Tongue (tissue), 2 donors: ENCODE measurements around the gene NUP133. TPM values are rescaled to one million over a fixed set of nuclear protein-coding genes. Genes with fewer than 3 reads are reported as not detected.
"Not testable (repeated sequence)": the region's sequence is repeated elsewhere in the genome, so short reads cannot be mapped to it uniquely, and the experiment has no call there.

ENCODE experiments used
- DNase-seq: peaks from one replicate; pipeline ENCODE4 v3.0.0-alpha.2; 2015
- total RNA-seq: library from RNA; depleted of rRNA; stranded (reverse); fragments of >200 nt; gene quantifications from one replicate; pipeline ENCODE4 v1.2.3, GENCODE V29; 2014

Gene NUP133
- total RNA-seq, 1 donor from 2014 or later: 41.5 TPM

GRCh38 chr1:229448845-229449244, 59.3 kb downstream of the NUP133 start:
- DNase-seq: no peak

- no peak for DNase-seq
Observed at GRCh38 chr1:229448354-229448753, 59.8 kb downstream of the NUP133 start.

- no peak for DNase-seq
Observed at GRCh38 chr1:229447809-229448252, 60.3 kb downstream of the NUP133 start.

DNA sequence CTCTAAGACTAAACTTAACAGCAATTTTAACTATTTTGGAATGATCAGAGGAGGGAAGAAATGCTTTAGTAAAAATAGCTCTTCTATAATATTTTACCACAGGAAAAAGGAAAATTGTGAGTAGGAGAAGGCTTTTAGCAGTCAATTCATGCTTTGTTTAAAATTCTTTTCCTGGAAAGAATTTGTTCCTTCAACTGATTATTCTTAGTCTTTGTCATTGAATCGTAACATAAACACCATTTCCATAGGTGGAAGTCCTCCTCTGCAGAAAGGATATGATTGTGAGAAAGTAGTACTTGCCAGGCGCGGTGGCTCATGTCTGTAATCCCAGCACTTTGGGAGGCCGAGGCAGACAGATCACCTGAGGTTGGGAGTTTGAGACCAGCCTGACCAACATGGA, 62.3 kb downstream of the NUP133 start:
- no peak for DNase-seq

DNA sequence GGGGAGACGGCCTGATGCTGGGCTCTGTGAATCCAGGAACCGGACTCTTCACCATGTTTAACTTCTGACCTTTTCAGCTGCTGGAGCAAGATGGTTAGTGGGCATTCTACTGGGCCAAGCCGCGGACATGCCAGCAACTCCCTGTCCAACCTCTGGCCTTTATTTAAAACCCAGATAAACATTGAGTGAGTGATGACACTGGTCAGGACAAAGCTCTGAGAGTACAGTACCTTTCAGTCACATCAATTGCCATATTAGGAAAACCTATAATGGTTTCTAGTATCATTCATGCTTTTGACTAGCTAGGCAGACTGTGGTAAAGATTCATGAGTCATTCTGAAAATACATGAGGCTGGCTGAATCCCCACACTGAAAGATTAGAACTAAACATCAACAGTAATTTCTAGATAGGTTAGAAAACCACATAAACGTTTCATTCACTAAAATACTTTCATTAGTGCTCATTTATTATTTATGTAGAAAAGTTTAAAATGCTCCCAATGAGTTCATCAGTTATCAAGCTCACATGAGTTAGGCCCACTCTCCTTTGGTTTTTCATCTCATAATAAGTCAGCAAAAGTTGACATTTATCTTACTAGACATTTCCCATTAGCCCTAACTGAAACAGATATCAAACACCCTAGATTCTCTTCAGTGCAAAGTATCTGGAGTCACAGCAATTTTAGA, 67.1 kb downstream of the NUP133 start:
- DNase-seq: no peak

DNA sequence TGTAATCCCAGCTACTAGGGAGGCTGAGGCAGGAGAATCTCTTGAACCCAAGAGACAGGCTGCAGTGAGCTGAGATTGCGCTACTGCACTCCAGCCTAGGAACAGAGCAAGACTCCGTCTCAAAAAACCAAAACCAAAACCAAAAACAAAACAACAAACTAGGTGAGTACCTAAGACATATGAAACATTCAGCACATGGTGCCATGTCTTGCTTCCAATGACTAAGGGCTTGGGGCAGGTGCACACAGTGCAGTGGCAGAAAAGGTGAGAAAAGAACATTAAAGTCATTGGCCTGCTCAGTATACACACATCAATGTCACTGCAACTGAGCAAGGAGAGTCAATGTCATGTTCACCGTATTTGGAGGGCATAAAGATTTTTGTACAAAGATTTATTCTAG, 70.1 kb downstream of the NUP133 start:
- no peak for DNase-seq

DNA sequence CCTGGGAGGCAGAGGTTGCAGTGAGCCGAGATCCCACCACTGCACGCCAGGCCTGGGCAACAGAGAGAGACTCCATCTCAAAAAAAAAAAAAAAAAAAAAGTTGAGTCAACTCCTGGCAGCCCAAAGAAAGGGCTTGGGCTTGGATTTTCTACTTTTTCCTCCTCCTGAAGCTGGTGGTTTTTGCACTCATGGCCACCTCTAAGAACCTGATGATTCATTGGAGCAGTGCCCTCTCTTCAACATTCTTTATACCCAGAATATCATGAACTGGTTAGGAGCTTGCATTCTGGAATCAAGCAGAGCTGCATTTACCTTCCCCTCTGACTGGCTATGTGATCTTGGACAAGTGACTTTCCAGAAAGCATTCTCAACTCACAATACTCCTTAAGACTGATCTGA, 70.7 kb downstream of the NUP133 start:
- no peak for DNase-seq

DNA sequence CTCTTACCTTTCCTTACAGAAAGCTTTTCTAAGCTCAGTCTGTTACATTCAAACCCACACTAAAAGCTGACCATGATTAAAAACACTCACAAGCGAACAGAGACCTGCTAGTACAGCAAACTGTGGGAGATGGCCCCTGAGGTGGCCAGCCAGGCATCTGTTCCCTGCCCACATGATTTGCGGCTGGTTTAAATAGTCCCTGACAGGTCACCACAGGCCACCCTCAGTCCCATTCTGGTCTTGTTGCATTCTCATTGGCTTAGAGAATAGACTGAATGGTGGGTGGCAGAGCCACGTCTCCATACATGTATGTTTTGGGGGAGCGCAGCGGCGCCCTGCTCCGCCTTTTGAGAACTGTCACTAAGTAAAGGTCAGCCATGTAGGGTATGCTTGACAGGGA, 71.9 kb downstream of the NUP133 start:
- DNase-seq: peak; percentile 46

DNA sequence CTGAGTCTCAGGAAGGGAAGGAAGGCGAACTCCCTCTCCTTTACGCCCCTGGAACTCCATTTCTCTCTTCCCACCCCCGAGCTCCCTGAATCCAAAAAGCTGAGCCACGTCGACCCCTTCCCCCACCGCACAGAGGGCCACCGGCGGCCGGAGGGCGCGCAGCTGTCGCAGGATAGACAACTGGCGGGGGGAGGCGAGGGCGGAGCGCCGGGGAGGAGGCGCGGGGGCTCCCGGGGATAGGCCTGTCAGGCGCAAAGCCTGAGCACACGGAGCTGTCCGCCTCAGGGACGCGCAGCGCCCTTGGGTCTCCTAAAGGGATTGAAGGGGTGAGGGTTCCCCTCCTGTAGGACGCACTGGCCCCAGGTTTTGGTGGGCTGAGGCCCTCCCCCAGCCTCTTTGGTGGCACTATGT, 73.5 kb downstream of the NUP133 start:
- DNase-seq: peak; percentile 86

DNA sequence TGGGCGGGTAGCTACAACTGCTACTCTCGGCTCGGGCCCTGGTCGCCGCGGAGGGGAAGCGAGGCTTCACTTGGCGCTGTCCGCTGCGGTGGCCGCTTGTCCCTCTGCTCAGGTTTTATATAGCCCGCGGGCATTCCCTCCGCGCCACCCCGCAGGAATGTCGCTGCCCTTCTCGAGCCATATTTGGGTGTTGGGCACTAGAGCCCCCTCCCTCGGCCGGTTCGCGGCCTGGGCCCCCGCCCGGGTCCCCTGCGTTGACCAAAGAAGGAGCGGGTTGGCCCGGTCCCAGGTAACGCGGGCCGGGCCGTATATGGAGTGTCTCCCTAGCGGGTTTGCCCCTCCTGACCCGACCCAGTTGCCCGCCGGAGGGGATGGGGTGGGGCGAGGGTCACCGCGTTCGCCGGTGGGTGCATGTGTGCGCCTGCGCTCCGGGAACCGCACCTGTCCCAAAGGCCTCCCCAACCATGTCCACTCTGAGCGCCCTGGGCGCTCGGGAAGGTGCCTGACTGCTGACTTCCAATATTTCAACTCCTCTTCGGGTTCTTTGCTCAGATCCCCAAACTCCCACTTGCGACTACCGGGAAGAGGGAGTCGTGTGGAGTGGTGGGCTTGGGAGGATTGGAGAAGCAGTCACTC, 74.0 kb downstream of the NUP133 start, which contains the start of gene ACTA1:
TSS of gene ACTA1 (minus strand) at position 90 of the 636 bp plus-strand sequence. CDS start 979 bp downstream, outside the sequence.
- peak; percentile 83 for DNase-seq

DNA sequence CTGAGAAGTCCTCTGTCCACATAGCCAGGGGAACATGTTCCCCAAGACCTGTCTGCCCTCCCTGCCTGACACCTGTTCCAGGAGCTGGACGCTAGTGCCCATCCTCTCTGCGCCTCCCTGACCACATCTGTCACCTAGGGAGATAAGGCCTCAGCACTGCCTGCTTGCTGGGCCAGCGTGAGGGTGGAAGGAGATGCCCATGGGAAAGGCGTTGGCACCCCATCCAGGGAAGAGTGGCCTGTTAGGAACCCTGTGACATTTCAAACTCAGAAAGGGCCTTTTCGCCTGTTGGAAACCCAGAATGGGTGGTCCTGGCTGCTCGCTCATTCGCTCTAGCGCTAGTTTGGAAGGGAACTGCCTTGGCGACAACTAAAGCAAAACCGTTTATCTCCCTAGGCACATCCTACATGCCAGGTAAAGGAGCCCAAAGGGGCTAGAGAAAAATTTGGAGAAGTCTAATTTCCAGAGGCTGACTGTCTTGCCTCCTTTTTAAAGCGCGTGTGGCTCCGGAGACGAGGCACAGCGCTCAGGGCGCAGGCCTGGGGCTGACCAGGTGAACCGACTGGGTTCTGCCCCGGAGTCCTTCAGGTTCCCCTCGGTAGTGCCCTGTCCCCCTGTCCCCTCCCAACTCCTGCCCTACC, 74.7 kb downstream of the NUP133 start:
- DNase-seq: no peak

GRCh38 chr1:229432905-229433304, 75.2 kb downstream of the NUP133 start:
- no peak for DNase-seq

DNA sequence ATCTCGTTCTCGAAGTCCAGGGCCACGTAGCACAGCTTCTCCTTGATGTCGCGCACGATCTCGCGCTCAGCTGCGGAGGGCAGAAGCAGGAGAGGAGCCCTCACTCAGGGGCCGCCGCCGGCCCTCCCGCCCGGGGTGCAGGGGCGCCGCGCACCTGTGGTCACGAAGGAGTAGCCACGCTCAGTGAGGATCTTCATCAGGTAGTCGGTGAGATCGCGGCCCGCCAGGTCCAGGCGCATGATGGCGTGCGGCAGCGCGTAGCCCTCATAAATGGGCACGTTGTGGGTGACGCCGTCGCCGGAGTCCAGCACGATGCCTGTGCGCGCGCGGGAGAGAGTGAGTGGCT, 76.1 kb downstream of the NUP133 start:
- peak; percentile 11 for DNase-seq

- DNase-seq: peak; percentile 15
Observed at GRCh38 chr1:229431284-229432115, 76.6 kb downstream of the NUP133 start.

- peak; percentile 87 for DNase-seq
Observed at GRCh38 chr1:229430761-229431283, 77.3 kb downstream of the NUP133 start.

GRCh38 chr1:229428256-229428655, 79.9 kb downstream of the NUP133 start:
- no peak for DNase-seq

DNA sequence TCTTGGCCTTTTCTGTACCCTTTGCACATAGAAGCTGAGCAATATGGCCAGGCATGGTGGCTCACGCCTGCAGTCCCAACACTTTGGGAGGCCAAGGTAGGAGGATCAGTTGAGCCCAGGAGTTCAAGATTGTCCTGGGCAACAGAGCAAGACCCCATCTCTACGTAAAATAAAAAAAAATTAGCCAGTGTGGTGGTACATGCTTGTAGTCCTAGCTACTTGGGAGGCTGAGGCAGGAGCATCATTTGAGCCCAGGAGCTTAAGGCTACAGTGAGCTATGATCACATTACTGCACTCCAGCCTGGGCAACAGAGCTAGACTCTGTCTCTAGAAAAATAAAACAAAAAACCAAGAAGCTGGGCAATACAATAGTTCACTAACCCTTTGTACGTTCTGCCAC, 80.6 kb downstream of the NUP133 start:
- no peak for DNase-seq

- no peak for DNase-seq
Observed at GRCh38 chr1:229425564-229426159, 82.5 kb downstream of the NUP133 start.

DNA sequence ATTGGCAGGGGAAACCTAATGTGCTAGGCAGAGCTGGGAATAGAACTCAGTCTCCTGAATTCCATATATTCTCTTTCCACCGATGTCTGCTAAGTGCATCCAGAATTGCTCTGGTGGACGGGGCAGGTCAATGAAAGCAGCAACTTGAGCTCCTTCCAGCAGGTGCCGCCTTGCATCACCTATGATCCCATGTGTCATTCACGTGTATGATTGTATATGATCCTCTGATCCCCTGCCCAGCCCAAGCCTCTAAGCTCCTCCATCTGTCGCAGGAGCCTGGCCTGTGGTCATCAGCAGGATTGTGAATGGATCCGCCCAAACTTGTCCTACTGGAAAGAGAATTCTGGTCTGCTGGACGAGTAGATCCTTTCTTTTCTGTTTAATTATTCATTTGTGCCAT, 87.4 kb downstream of the NUP133 start:
- DNase-seq: peak; percentile 25

GRCh38 chr1:229420224-229420623, 87.9 kb downstream of the NUP133 start:
- no peak for DNase-seq

- not testable (repeated sequence) for DNase-seq
Observed at GRCh38 chr1:229418586-229418985, 89.6 kb downstream of the NUP133 start.

DNA sequence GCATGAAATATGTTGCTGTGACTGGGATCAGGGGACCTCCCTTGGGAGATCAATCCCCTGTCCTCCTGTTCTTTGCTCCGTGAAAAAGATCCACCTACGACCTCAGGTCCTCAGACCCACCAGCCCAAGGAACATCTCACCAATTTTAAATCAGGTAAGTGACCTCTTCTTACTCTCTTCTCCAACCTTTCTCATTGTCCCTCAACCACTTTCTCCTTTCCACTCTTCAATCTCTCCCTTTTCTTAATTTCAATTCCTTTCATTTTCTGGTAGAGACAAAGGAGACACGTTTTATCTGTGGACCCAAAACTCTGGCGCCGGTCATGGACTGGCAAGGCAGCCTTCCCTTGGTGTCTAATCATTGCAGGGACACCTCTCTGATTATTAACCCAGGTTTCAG, 95.3 kb downstream of the NUP133 start:
- not testable (repeated sequence) for DNase-seq
